Spinal cord (tissue), 10 donors: Measurements from ENCODE around the gene CMSS1. TPM values are rescaled to one million over a fixed set of nuclear protein-coding genes. Genes with fewer than 3 reads are reported as not detected.
A peak's percentile ranks its signal among the peaks of the same experiment; 100 is the strongest.

Source experiments
- DNase-seq, 6 donors: peaks; one replicate each; pipeline versions ENCODE4 v3.0.0 to v3.0.0-alpha.2; 2013 to 2015; ENCODE audit warnings: low spot score in 6 of 6, low read depth in 4 of 6
- H3K27ac ChIP-seq: one replicate; pipeline ENCODE4 v1.5.1; 2013; ENCODE audit warnings: low read depth, low read length, control low read depth
- H3K27me3 ChIP-seq: one replicate; pipeline ENCODE4 v1.6.1; 2013; ENCODE audit warnings: low read length; ENCODE audit not compliant: control insufficient read depth, insufficient read depth
- H3K36me3 ChIP-seq: one replicate; pipeline ENCODE4 v1.6.1; 2013; ENCODE audit warnings: low read length; ENCODE audit not compliant: control insufficient read depth, insufficient read depth
- H3K4me1 ChIP-seq: one replicate; pipeline ENCODE4 v1.6.1; 2013; ENCODE audit warnings: low read length; ENCODE audit not compliant: control insufficient read depth, insufficient read depth
- H3K4me3 ChIP-seq: one replicate; pipeline ENCODE4 v1.5.1; 2013; ENCODE audit warnings: low read depth, low read length, control low read depth
- H3K9me3 ChIP-seq: one replicate; pipeline ENCODE4 v1.6.1; 2013; ENCODE audit warnings: low read length; ENCODE audit not compliant: control insufficient read depth, insufficient read depth
- WGBS: methylation state at CpG from one replicate; pipeline ENCODE4 v1.1.5; 2013; ENCODE audit warnings: missing lambda C conversion rate; ENCODE audit not compliant: insufficient coverage; 5-methylcytosine and 5-hydroxymethylcytosine counted together
- polyA plus RNA-seq, 2 donors: library from polyadenylated mRNA; unstranded; fragments of 120-200 nt; gene quantifications; one replicate each; pipeline ENCODE4 v1.2.1, GENCODE V29; 2013; ENCODE audit not compliant: insufficient read length in 2 of 2
- total RNA-seq, 2 donors: library from RNA; depleted of rRNA in 1 of 2; stranded (reverse); fragments of 120-200 nt in 1 of 2; fragments of >200 nt in 1 of 2; gene quantifications; one replicate each; pipeline versions ENCODE4 v1.2.3 to v1.2.4, GENCODE V29; 2013 to 2014
- donor health status: healthy.

The CMSS1 gene
- total and polyA plus RNA-seq, 4 donors: 19.9 to 50.4 (median 36.3) TPM

DNA sequence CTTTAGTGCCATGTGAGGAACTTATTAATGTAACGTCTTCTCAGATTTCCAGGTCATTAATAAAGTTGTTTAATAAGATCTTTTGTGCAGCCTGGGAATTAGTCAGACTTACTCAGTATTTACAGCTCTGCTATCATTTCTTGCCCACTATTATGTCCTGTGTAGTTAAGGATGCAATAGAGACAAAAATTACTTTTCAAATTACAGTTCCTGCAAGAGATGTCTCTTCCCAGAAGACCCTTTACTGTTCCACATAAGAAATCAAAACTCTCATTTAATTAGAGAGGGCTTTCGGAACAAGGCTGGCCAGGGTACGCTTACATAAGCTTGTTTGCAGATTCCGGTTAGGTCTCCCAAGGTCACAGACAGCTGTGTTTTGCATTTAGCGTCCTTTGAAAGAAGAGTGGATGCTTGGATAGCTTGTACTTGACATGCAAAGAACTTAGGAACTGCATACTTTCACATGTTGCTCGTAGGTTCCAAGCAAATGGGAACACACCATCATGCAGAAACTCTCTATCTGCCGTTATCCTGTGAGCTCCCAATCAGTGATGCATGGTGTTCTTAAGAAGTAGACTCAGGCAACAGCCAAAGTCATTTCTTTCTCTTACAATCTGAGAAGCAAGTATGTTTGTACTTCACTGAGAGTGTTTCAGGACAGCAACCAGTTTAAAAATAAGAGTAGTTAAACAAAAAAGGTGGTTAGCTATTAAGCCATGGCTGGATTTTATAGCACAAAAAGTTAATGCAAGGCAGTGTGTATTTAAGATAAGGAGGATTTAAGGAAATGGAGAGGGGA is 259.3 kb downstream of the CMSS1 start:
- no peak overlapping the region for H3K27ac ChIP-seq

DNA sequence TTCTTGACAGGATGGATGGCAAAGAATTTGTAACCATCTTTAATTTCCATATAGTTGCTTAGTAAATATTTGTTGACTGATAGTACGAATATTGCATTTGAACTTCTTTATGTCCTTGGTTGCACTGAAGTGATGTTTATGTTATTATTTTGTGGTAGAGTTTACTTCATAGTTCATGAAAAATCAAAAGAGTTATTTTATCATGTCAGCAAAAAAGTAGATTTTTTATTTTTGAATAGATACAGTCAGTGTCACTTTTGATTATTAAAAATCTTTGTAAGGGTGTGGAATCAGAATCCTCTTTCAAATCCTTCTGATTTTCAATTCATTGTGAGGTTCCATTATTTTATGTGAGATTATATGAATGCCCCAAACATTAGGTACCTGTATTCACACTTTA is 261.7 kb downstream of the CMSS1 start:
- Histone ChIP-seq H3K27me3 (no peaks in the 10 kb centered on the region), H3K9me3 (no peaks in the 10 kb centered on the region), H3K36me3 (no peaks in the 10 kb centered on the region), H3K4me3 (no peak overlapping the region), H3K27ac (no peak overlapping the region), H3K4me1 (no peaks in the 10 kb centered on the region)
- WGBS: no CpG with 5 or more reads among the region's 1 CpG
- DNase-seq: no peak

More for the DNA sequence above, 259.3 kb downstream of the CMSS1 start:
- Histone ChIP-seq H3K4me1 (no peaks in the 10 kb centered on the region), H3K9me3 (no peaks in the 10 kb centered on the region), H3K4me3 (no peak overlapping the region), H3K36me3 (no peaks in the 10 kb centered on the region), H3K27me3 (no peaks in the 10 kb centered on the region)
- WGBS: 90% methylated on average over 2 of the region's 7 CpGs
- peak in 1 of 6 donors; percentile 25 for DNase-seq

DNA sequence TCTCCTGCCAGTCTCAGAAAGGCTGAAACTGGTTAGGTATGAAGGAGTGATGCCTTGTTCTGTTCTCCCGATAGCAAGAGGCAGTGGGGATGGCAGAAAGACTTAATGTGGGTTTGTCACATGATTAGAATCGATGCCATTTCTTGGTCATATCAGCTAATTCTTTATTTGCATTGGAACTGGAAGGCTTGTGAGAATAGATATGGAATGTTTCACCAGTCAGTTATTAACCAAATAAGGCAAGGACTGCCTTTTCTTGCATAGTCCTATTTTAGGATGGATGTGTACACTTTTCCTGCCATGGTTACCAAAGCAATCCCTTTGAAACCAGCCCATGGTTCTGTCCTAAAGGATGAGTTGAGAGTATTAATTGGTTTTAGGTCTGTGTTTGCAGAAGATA is 262.9 kb downstream of the CMSS1 start:
- no peaks in the 10 kb centered on the region for H3K36me3 ChIP-seq
- DNase-seq: no peak
- no peaks in the 10 kb centered on the region for H3K9me3 ChIP-seq
- H3K4me1 ChIP-seq: no peaks in the 10 kb centered on the region
- no CpG with 5 or more reads among the region's 2 CpGs for WGBS
- H3K27ac ChIP-seq: no peak overlapping the region
- H3K4me3 ChIP-seq: no peak overlapping the region
- H3K27me3 ChIP-seq: no peaks in the 10 kb centered on the region

DNA sequence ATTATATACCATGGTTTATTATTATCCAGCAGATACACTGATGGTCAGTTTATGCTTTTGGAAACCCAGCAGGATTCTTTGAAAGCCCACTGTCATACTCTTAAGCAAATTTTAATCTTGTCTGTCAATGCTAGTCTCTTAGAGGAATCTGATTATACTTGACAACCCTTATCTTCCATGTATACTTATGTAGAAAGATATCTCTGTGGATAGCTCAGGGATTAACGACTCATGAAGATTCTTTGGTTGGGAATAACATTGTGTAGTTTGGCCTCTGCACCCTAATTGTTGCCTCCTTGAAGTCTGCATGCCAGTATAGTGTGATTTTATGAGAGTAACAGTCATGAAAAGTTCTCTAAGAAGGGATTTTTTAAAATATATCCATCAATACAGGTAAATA is 263.6 kb downstream of the CMSS1 start:
- Histone ChIP-seq H3K27ac (no peak overlapping the region), H3K4me1 (no peaks in the 10 kb centered on the region), H3K9me3 (no peaks in the 10 kb centered on the region), H3K36me3 (no peaks in the 10 kb centered on the region), H3K27me3 (no peaks in the 10 kb centered on the region), H3K4me3 (no peak overlapping the region)
- no peak for DNase-seq
- WGBS: no CpG with 5 or more reads among the region's 1 CpG

DNA sequence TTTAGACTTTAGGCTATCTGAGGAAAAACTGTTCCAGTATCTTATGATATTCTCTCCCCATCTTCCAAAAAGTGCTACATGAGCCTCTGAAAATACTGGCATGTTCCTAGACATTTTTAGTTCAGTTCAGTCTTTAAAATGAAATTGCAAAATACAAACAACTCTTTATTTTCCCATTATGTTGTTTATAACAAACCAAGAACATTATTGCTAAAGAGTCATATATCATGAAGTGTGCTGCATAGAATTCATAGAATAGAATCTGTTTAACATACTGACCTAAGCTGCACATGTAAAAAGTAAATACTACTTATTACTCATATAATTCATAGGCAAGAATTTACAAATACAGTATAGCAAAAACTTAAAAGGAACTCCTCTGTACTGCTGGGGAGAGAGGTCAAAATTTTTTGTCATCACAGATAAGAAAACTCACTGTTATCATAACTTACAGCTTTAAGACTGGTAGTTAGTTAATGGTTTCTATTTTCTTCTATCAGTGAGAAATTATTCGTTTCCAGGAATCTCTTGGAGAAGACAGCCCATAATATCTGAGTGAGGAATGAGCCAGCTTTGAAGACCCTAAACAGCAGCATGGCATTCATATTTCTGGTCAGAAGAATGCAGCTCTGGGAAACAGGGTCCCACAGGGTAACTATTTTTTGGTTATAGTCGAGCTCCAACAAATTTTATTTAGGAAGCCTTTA is 264.5 kb downstream of the CMSS1 start:
- no CpG with 5 or more reads among the region's 2 CpGs for WGBS
- H3K27me3 ChIP-seq: no peaks in the 10 kb centered on the region
- H3K4me1 ChIP-seq: no peaks in the 10 kb centered on the region
- H3K36me3 ChIP-seq: no peaks in the 10 kb centered on the region
- no peak for DNase-seq
- no peaks in the 10 kb centered on the region for H3K9me3 ChIP-seq
- no peak overlapping the region for H3K4me3 ChIP-seq
- no peak overlapping the region for H3K27ac ChIP-seq

DNA sequence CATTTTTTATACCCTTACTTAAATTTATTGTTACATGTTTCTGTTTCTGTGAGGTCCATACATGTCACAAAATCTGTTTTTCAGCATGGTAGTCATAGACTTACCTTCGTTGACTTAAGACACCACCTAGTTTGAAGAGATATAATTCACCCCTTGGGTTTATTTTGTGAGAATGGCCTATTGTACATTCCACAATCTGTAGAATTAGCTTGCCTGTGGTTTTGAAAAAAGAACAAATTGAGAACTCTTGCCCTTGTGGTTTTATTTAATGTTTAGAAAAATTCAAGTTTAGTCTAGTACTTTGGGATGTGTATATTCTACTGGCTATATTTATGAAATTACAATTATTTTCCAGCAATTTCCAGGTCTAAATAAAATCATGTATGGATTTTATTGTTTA is 265.1 kb downstream of the CMSS1 start:
- H3K27ac ChIP-seq: no peak overlapping the region
- WGBS: no CpG with 5 or more reads among the region's 1 CpG
- no peaks in the 10 kb centered on the region for H3K9me3 ChIP-seq

DNA sequence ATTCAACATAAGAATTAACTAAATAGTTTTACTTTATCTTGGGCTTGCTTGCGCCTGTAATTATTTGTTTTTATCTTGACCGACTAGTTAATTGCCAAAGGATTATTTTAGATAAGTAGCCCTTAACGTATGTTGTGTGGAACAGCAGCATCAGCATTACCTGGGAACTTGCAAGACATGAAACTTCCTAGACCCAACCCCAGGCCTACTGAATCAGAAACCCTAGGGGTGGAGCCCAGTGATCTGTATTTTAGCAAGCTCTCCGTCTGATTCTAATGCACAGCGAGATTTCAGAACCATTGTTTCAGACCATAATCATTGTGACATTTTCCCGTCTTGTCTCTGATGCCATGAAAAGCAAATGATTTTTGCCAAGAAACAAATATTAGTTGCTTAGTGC is 265.5 kb downstream of the CMSS1 start:
- Histone ChIP-seq H3K4me1 (no peaks in the 10 kb centered on the region), H3K27me3 (no peaks in the 10 kb centered on the region), H3K36me3 (no peaks in the 10 kb centered on the region), H3K4me3 (no peak overlapping the region), H3K9me3 (no peaks in the 10 kb centered on the region), H3K27ac (no peak overlapping the region)
- WGBS: 100% methylated on average over 2 of the region's 6 CpGs
- DNase-seq: no peak

More for the DNA sequence above, 265.1 kb downstream of the CMSS1 start:
- no peak overlapping the region for H3K4me3 ChIP-seq
- DNase-seq: no peak
- H3K4me1 ChIP-seq: no peaks in the 10 kb centered on the region
- H3K27me3 ChIP-seq: no peaks in the 10 kb centered on the region
- H3K36me3 ChIP-seq: no peaks in the 10 kb centered on the region

DNA sequence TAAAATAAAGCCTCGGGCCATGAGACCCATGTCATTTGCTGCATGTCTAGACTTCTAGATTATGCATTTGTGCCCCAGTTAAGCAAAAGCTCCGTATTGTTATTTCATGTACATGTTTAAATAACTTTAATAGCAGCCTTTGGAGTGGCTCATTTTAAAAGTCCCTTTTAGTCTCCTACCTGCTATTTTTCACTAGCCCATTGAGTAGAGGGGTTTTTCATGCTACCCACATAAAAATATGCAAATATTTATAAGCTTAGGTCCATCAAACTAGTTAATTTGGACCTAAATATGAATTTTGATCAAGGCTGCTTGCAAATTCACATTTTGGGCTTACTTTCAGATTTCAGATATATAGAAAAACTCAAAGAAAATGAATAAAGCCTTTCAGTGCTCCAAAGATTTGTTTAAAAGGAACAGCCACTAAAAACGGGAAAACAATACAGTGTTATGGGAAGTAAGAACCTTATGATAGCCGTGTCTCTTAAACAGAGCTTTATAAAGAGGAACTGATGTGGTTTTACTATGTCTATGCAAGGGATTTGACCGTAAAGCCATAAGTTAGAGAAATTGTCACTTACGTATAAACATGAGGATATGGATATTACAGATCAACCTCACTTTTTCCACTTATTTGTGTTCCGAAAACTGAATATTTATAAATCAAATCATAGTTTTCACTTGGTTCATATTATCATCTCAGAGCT is 266.6 kb downstream of the CMSS1 start:
- 100% methylated on average over 1 of the region's 7 CpGs for WGBS
- no peaks in the 10 kb centered on the region for H3K27me3 ChIP-seq
- no peaks in the 10 kb centered on the region for H3K9me3 ChIP-seq
- no peaks in the 10 kb centered on the region for H3K36me3 ChIP-seq
- no peak overlapping the region for H3K4me3 ChIP-seq
- H3K27ac ChIP-seq: no peak overlapping the region
- no peak for DNase-seq
- H3K4me1 ChIP-seq: no peaks in the 10 kb centered on the region

DNA sequence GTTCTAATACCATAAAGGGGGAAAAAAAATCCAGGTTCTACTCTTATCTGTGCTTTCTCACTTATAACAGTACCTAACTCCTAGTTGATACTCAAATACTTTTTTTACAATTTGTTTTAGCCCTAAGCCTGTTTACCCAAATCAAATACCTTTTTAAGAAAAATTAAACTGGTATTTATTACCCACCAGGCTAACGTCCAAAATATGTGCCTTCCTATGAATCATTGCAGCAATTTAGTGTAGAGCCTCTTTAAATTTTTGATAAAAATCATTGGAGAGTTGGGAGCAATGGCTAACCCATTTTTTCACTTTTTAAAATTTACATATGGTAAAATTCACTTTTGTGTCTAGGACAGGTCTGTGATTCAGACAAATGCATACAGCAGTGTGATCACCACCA is 268.7 kb downstream of the CMSS1 start:
- no peak overlapping the region for H3K27ac ChIP-seq
- WGBS: no CpG with 5 or more reads among the region's 1 CpG

More for the DNA sequence above, 268.7 kb downstream of the CMSS1 start:
- Histone ChIP-seq H3K36me3 (no peaks in the 10 kb centered on the region), H3K27me3 (no peaks in the 10 kb centered on the region), H3K4me1 (no peaks in the 10 kb centered on the region), H3K9me3 (no peaks in the 10 kb centered on the region), H3K4me3 (no peak overlapping the region)
- no peak for DNase-seq
